ENCODE measurements around the gene PDE4D. TPM values are rescaled to one million over a fixed set of nuclear protein-coding genes. Genes with fewer than 3 reads are reported as not detected.

The PDE4D gene
- total RNA-seq, 1 experiment from 2014 or later = 2.1 TPM

GRCh38 chr5:59178071-59178470, 715.5 kb downstream of the PDE4D start:
- Histone ChIP-seq H3K23ac (ENCODE audit: insufficient read length, low read depth, low read length) (no peak overlapping the region), H3K14ac (ENCODE audit: insufficient read depth, low read length) (no peak overlapping the region), H3K4me1 (ENCODE audit: insufficient read depth, low read length) (peaks cover 3% of the 10 kb centered on the region; the same call in 1 of the 2 replicates), H4K5ac (ENCODE audit: insufficient read length, low read depth, low read length) (no peak overlapping the region), H3K18ac (ENCODE audit: insufficient read length, low read depth, low read length) (no peak overlapping the region), H3K79me2 (ENCODE audit: insufficient read depth, low read length) (no peaks in the 10 kb centered on the region), H3K9ac (ENCODE audit: extremely low read depth, insufficient read length, low read length) (no peak overlapping the region), H3K27ac (ENCODE audit: insufficient read length, low read depth, low read length) (no peak overlapping the region), H3K4me2 (ENCODE audit: insufficient read depth, insufficient read length, low read length) (no peak overlapping the region), H2BK5ac (ENCODE audit: insufficient read length, low read length) (no peak overlapping the region), H3K27me3 (ENCODE audit: insufficient read depth, low read length) (no peaks in the 10 kb centered on the region), H3K56ac (ENCODE audit: insufficient read length, low read depth, low read length) (no peak overlapping the region), H3T11ph (ENCODE audit: low read length) (no peak overlapping the region), H4K91ac (ENCODE audit: insufficient read length, low read depth, low read length) (no peak overlapping the region), H3K9me3 (ENCODE audit: control insufficient read depth, low read depth, low read length) (no peaks in the 10 kb centered on the region), H2AK5ac (ENCODE audit: insufficient read length, low read length) (no peak overlapping the region), H4K20me1 (ENCODE audit: control insufficient read depth, insufficient read depth, insufficient read length) (no peaks in the 10 kb centered on the region), H4K8ac (replicated peaks; ENCODE audit: insufficient read length, low read depth, low read length) (no peak overlapping the region), H3K79me1 (ENCODE audit: insufficient read depth, low read depth, low read length, poor library complexity, severe bottlenecking) (no peaks in the 10 kb centered on the region), H3K4ac (ENCODE audit: low read depth, low read length) (no peak overlapping the region), H2BK15ac (ENCODE audit: low read depth, low read length) (no peak overlapping the region), H2AFZ (ENCODE audit: low read length) (no peak overlapping the region), H2BK120ac (ENCODE audit: low read depth, low read length, poor library complexity, severe bottlenecking) (no peak overlapping the region), H2BK12ac (ENCODE audit: insufficient read length, low read depth, low read length) (no peak overlapping the region), H2BK20ac (ENCODE audit: low read depth, low read length, poor library complexity, severe bottlenecking) (no peak overlapping the region), H3K23me2 (ENCODE audit: insufficient read length, low read depth, low read length, poor library complexity, severe bottlenecking) (no peaks in the 10 kb centered on the region)
- WGBS (ENCODE audit: extremely low coverage, insufficient read length, low lambda C conversion rate) = no CpG with 5 or more reads among the region's 2 CpGs
- TF ChIP-seq, protein P1, sequence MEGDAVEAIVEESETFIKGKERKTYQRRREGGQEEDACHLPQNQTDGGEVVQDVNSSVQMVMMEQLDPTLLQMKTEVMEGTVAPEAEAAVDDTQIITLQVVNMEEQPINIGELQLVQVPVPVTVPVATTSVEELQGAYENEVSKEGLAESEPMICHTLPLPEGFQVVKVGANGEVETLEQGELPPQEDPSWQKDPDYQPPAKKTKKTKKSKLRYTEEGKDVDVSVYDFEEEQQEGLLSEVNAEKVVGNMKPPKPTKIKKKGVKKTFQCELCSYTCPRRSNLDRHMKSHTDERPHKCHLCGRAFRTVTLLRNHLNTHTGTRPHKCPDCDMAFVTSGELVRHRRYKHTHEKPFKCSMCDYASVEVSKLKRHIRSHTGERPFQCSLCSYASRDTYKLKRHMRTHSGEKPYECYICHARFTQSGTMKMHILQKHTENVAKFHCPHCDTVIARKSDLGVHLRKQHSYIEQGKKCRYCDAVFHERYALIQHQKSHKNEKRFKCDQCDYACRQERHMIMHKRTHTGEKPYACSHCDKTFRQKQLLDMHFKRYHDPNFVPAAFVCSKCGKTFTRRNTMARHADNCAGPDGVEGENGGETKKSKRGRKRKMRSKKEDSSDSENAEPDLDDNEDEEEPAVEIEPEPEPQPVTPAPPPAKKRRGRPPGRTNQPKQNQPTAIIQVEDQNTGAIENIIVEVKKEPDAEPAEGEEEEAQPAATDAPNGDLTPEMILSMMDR (conservative IDR thresholded peaks at IDR 0.05) = no peak
- Mint-ChIP-seq H3K36me3 (ENCODE audit: insufficient read depth in 1 of 3, low read depth in 3 of 3) (no peaks in the 10 kb centered on the region), H3K27ac (no peak overlapping the region), H3K4me1 (peaks cover 7% of the 10 kb centered on the region in 2 experiments), H3K27me3 (ENCODE audit: low read depth) (no peaks in the 10 kb centered on the region), H3K4me3 (no peak overlapping the region), H3K9me3 (no peaks in the 10 kb centered on the region)
- no peak for DNase-seq
